IMR-90 (cell line): ENCODE results near the gene THRA.

Experiments
- MXI1 ChIP-seq: IDR thresholded peaks from 2 replicates; pipeline ENCODE4 v1.6.1; 2012; ENCODE audit warnings: low read depth, mild to moderate bottlenecking, low read length, moderate library complexity, borderline replicate concordance
- RAD21 ChIP-seq: IDR thresholded peaks from 2 replicates; pipeline ENCODE4 v1.6.1; 2012; ENCODE audit warnings: low read length, improper control_type of control experiment
- SMC3 ChIP-seq: fragments of 150-350 bp; IDR thresholded peaks from 2 replicates; pipeline ENCODE4 v1.6.1; 2016; ENCODE audit warnings: low read depth, mild to moderate bottlenecking, antibody characterized with exemption, low read length, moderate library complexity
- TF ChIP-seq, protein P1 (sequence below): conservative IDR thresholded peaks from 2 replicates; pipeline ENCODE4 v1.5.1; 2012; ENCODE audit warnings: mild to moderate bottlenecking, low read depth, low read length, improper control_type of control experiment

DNA sequence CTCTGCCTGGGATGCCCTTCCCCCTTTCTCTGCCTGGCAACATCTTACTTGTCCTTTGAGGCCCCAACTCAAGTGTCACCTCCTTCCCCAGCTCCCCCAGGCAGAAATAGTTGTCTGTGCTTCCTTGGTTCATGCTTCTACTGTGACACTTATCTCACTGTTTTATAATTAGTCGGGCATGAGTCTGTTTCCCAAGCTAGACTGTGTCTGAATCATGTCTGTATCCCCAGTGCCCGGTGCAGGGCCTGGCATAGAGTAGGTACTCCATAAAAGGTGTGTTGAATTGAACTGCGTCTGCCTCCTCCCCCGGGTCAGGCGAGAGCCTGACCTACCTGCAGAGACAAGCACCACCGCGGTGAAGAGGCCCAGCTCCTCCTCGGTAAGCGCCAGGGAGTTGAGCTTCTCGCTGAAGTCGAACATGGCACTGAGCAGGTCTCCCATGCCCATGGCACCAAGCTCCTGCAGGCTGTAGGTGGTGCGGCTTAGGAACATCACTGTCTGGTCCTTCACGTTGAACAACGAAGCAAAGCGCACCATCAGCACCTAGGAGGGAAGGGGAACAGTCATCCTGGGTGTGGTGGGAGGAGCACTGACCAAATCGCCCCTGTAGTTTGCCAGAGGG, 30.9 kb downstream of the THRA start:
- no peak for TF ChIP-seq SMC3
- TF ChIP-seq, protein P1, sequence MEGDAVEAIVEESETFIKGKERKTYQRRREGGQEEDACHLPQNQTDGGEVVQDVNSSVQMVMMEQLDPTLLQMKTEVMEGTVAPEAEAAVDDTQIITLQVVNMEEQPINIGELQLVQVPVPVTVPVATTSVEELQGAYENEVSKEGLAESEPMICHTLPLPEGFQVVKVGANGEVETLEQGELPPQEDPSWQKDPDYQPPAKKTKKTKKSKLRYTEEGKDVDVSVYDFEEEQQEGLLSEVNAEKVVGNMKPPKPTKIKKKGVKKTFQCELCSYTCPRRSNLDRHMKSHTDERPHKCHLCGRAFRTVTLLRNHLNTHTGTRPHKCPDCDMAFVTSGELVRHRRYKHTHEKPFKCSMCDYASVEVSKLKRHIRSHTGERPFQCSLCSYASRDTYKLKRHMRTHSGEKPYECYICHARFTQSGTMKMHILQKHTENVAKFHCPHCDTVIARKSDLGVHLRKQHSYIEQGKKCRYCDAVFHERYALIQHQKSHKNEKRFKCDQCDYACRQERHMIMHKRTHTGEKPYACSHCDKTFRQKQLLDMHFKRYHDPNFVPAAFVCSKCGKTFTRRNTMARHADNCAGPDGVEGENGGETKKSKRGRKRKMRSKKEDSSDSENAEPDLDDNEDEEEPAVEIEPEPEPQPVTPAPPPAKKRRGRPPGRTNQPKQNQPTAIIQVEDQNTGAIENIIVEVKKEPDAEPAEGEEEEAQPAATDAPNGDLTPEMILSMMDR, result no peak
- no peak for TF ChIP-seq RAD21
- TF ChIP-seq MXI1, result no peak
